Measurements from ENCODE around the gene SFXN5.

DNA sequence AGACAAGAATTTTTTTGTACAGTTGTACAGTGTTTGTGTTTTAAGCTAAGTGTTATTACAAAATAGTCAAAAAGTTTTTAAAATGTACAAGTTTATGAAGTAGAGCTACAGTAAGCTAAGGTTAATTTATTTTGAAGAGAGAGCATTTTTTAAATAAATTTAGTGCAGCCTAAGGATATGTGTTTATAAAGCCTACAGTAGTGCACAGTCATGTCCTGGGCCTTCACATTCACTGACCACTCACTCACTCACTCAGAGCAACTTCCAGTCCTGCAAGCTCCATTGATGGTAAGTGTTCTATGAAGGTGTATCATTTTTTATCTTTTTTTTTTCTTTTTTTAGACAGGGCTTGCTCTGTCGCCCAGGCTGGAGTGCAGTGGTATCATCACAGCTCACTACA, 44.2 kb downstream of the SFXN5 start:
- TF ChIP-seq POLR2A (IDR thresholded peaks at IDR 0.05): no peak
- TF ChIP-seq, protein P1, sequence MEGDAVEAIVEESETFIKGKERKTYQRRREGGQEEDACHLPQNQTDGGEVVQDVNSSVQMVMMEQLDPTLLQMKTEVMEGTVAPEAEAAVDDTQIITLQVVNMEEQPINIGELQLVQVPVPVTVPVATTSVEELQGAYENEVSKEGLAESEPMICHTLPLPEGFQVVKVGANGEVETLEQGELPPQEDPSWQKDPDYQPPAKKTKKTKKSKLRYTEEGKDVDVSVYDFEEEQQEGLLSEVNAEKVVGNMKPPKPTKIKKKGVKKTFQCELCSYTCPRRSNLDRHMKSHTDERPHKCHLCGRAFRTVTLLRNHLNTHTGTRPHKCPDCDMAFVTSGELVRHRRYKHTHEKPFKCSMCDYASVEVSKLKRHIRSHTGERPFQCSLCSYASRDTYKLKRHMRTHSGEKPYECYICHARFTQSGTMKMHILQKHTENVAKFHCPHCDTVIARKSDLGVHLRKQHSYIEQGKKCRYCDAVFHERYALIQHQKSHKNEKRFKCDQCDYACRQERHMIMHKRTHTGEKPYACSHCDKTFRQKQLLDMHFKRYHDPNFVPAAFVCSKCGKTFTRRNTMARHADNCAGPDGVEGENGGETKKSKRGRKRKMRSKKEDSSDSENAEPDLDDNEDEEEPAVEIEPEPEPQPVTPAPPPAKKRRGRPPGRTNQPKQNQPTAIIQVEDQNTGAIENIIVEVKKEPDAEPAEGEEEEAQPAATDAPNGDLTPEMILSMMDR (IDR thresholded peaks at IDR 0.05): no peak

Data from Peyer's patch (tissue), 4 donors.